ENCODE data around the gene RSU1.

RSU1 gene

GRCh38 chr10:16817125-16818019 is at the start of gene RSU1:
RSU1 (minus strand) TSS chr10:16817424; CDS start chr10:16817081, 343 bp downstream.
- DNase-seq (ENCODE audit: low spot score) = peak; percentile 98
- peak within 1 kb of the TSS; percentile 90 for H3K27ac ChIP-seq
- ChIA-PET POLR2A (ENCODE audit: low non-redundant PET) (interaction anchor here (0.7 kb wide), 1 partner anchor 9 kb away, joined by 4 read pairs; no protein-coding TSS in a partner anchor), CTCF (interaction anchor here (0.7 kb wide), 1 partner anchor 1141 kb away, joined by 3 read pairs; no protein-coding TSS in a partner anchor)
- TF ChIP-seq CTCF (conservative IDR thresholded peaks at IDR 0.05; ENCODE audit: low read depth) = no peak

GRCh38 chr10:16866541-16867275 is 49.5 kb upstream of the RSU1 start:
- POLR2A ChIA-PET (ENCODE audit: low non-redundant PET) = no interaction called here

GRCh38 chr10:16865766-16866165 is 48.5 kb upstream of the RSU1 start:
- CTCF ChIA-PET = no interaction called here

More at GRCh38 chr10:16866541-16867275, 49.5 kb upstream of the RSU1 start:
- CTCF ChIA-PET = no interaction called here
- no peak for DNase-seq (ENCODE audit: low spot score)
- no peak for TF ChIP-seq CTCF (conservative IDR thresholded peaks at IDR 0.05; ENCODE audit: low read depth)
- H3K27ac ChIP-seq = no peak overlapping the region

GRCh38 chr10:16863766-16864165 is 46.5 kb upstream of the RSU1 start:
- POLR2A ChIA-PET (ENCODE audit: low non-redundant PET) = interaction anchor here (0.7 kb wide), 1 partner anchor 8 kb away, joined by 3 read pairs; no protein-coding TSS in a partner anchor

More at GRCh38 chr10:16865766-16866165, 48.5 kb upstream of the RSU1 start:
- TF ChIP-seq CTCF (conservative IDR thresholded peaks at IDR 0.05; ENCODE audit: low read depth) = no peak
- POLR2A ChIA-PET (ENCODE audit: low non-redundant PET) = no interaction called here
- no peak overlapping the region for H3K27ac ChIP-seq
- no peak for DNase-seq (ENCODE audit: low spot score)

GRCh38 chr10:16857419-16857818 is 40.2 kb upstream of the RSU1 start:
- no peak for DNase-seq (ENCODE audit: low spot score)
- H3K27ac ChIP-seq = no peak overlapping the region
- CTCF ChIA-PET = interaction anchor here (0.7 kb wide), 1 partner anchor 410 kb away, joined by 3 read pairs; no protein-coding TSS in a partner anchor
- no peak for TF ChIP-seq CTCF (conservative IDR thresholded peaks at IDR 0.05; ENCODE audit: low read depth)
- POLR2A ChIA-PET (ENCODE audit: low non-redundant PET) = no interaction called here

More at GRCh38 chr10:16863766-16864165, 46.5 kb upstream of the RSU1 start:
- no peak for TF ChIP-seq CTCF (conservative IDR thresholded peaks at IDR 0.05; ENCODE audit: low read depth)
- CTCF ChIA-PET = no interaction called here
- H3K27ac ChIP-seq = no peak overlapping the region
- DNase-seq (ENCODE audit: low spot score) = no peak

- DNase-seq (ENCODE audit: low spot score) = no peak
- H3K27ac ChIP-seq = no peak overlapping the region
- ChIA-PET POLR2A (ENCODE audit: low non-redundant PET) (no interaction called here), CTCF (no interaction called here)
- no peak for TF ChIP-seq CTCF (conservative IDR thresholded peaks at IDR 0.05; ENCODE audit: low read depth)
These were observed 39.3 kb upstream of the RSU1 start for GRCh38 chr10:16856567-16856966.

Measured in RWPE1 (cell line).